OCI-LY1 (cell line): Measurements from ENCODE around the gene SH3GL2.

Experiments used
- H2AFZ ChIP-seq: fragments of 200-600 bp; sonication (generic), shearing (Covaris generic); 2 replicates; pipeline ENCODE4 v1.6.0; 2014; ENCODE audit warnings: antibody characterized with exemption, mild to moderate bottlenecking, low read length
- H3F3A ChIP-seq: fragments of 200-600 bp; sonication (generic), shearing (Covaris generic); 2 replicates; pipeline ENCODE4 v1.6.0; 2014; ENCODE audit warnings: mild to moderate bottlenecking, antibody characterized with exemption, low read length, moderate library complexity; ENCODE audit not compliant: insufficient read depth
- H3K27ac ChIP-seq: fragments of 200-600 bp; sonication (generic); 2 replicates; pipeline ENCODE4 v1.5.1; 2014; ENCODE audit warnings: low read length, mixed run types, mild to moderate bottlenecking, low read depth; ENCODE audit not compliant: poor library complexity, severe bottlenecking
- H3K27me3 ChIP-seq: fragments of 200-600 bp; sonication (generic); 2 replicates; pipeline ENCODE4 v1.6.0; 2014; ENCODE audit warnings: antibody characterized with exemption, mild to moderate bottlenecking, low read length, moderate library complexity; ENCODE audit not compliant: insufficient read depth
- H3K36me3 ChIP-seq: fragments of 200-600 bp; sonication (generic); 2 replicates; pipeline ENCODE4 v1.6.1; 2014; ENCODE audit warnings: mild to moderate bottlenecking, antibody characterized with exemption, low read length, moderate library complexity, mixed read lengths; ENCODE audit not compliant: insufficient read depth
- H3K4me1 ChIP-seq: fragments of 200-600 bp; sonication (generic); 2 replicates; pipeline ENCODE4 v1.5.1; 2014; ENCODE audit warnings: mild to moderate bottlenecking, low read length, moderate library complexity; ENCODE audit not compliant: insufficient read depth, severe bottlenecking
- H3K4me2 ChIP-seq: fragments of 200-600 bp; sonication (generic), shearing (Covaris generic); 2 replicates; pipeline ENCODE4 v1.6.1; 2014; ENCODE audit warnings: low read length
- H3K4me3 ChIP-seq: fragments of 200-600 bp; sonication (generic); 2 replicates; pipeline ENCODE4 v1.5.1; 2014; ENCODE audit warnings: low read length, low read depth, mild to moderate bottlenecking, mixed read lengths; ENCODE audit not compliant: poor library complexity, severe bottlenecking
- H3K79me2 ChIP-seq: fragments of 200-600 bp; shearing (Covaris generic); 2 replicates; pipeline ENCODE4 v1.6.1; 2016; ENCODE audit warnings: mixed run types, low read length, mixed read lengths; ENCODE audit not compliant: insufficient read depth
- H3K9ac ChIP-seq: fragments of 200-600 bp; sonication (generic), shearing (Covaris generic); 2 replicates; pipeline ENCODE4 v1.6.1; 2014; ENCODE audit warnings: mild to moderate bottlenecking, low read length, mixed read lengths
- H3K9me2 ChIP-seq: fragments of 200-600 bp; sonication (generic), shearing (Covaris generic); 2 replicates; pipeline ENCODE4 v1.6.1; 2014; ENCODE audit warnings: low read depth, mild to moderate bottlenecking, low read length, mixed read lengths
- H3K9me3 ChIP-seq: fragments of 200-600 bp; shearing (Covaris generic); 2 replicates; pipeline ENCODE4 v1.6.1; 2014; ENCODE audit warnings: low read length, mixed read lengths
- H4K20me1 ChIP-seq: fragments of 200-600 bp; sonication (generic), shearing (Covaris generic); 2 replicates; pipeline ENCODE4 v1.6.0; 2016; ENCODE audit warnings: mild to moderate bottlenecking, low read length; ENCODE audit not compliant: insufficient read depth
- EZH2 ChIP-seq: fragments of 200-600 bp; sonication (generic), shearing (Covaris generic); IDR thresholded peaks from 2 replicates; pipeline ENCODE4 v1.8.0; 2017; ENCODE audit warnings: borderline replicate concordance, mixed run types, mild to moderate bottlenecking, antibody characterized with exemption, low read length, moderate library complexity, mixed read lengths
- TF ChIP-seq, protein P1 (sequence below): fragments of 200-600 bp; sonication (generic), shearing (Covaris generic); IDR thresholded peaks from 2 replicates; pipeline ENCODE4 v1.5.1; 2017; ENCODE audit warnings: mild to moderate bottlenecking, antibody characterized with exemption, low read length, moderate library complexity, mixed read lengths

The SH3GL2 gene

DNA sequence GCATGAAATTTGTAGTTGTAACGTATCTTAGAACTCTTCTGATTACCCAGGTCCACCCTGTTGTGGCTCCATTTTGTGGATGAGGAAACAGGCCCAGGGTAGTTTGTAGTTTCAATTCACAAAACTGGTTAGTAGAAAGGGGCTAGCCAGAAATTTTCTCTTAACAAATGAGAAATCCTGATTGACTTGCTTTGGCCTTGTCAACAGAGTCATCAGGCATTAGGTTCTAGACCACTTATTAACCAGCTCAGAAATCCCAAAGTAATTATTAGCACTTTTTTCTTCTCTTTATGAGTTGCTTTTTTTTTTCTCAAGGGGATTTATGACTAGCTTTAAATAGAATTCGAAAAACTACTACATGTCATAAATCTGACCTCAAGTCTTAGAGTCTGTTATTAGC lies 160.2 kb downstream of the SH3GL2 start:
- Histone ChIP-seq H3K9ac (no peak overlapping the region), H3K4me2 (no peak overlapping the region), H3K4me3 (no peak overlapping the region), H4K20me1 (no peaks in the 10 kb centered on the region), H3K27ac (no peak overlapping the region), H3K9me2 (no peaks in the 10 kb centered on the region), H3K27me3 (no peaks in the 10 kb centered on the region), H3K4me1 (no peaks in the 10 kb centered on the region), H2AFZ (no peak overlapping the region), H3K36me3 (no peaks in the 10 kb centered on the region), H3K79me2 (no peaks in the 10 kb centered on the region), H3K9me3 (no peaks in the 10 kb centered on the region), H3F3A (no peaks in the 10 kb centered on the region)
- TF ChIP-seq, protein P1, sequence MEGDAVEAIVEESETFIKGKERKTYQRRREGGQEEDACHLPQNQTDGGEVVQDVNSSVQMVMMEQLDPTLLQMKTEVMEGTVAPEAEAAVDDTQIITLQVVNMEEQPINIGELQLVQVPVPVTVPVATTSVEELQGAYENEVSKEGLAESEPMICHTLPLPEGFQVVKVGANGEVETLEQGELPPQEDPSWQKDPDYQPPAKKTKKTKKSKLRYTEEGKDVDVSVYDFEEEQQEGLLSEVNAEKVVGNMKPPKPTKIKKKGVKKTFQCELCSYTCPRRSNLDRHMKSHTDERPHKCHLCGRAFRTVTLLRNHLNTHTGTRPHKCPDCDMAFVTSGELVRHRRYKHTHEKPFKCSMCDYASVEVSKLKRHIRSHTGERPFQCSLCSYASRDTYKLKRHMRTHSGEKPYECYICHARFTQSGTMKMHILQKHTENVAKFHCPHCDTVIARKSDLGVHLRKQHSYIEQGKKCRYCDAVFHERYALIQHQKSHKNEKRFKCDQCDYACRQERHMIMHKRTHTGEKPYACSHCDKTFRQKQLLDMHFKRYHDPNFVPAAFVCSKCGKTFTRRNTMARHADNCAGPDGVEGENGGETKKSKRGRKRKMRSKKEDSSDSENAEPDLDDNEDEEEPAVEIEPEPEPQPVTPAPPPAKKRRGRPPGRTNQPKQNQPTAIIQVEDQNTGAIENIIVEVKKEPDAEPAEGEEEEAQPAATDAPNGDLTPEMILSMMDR: no peak
- no peak for TF ChIP-seq EZH2

DNA sequence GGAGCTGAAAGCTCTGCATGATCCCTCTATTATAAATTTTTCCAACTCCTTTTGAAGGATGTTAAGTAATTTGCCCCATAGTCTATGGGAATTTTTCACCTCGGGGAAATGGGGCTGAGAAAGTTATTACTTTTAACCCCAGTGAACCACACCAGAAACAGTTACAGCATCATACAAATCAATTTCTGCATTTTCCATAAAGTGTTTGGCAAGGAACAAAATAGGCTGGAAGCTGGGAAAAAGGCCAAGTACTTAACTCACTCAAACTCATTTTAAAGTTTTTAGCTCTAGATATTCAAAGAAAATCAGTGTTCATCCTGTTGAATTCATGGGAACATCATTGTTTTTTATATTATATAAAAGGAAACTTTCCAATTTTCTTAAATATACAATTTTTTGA lies 160.9 kb downstream of the SH3GL2 start:
- H3K4me2 ChIP-seq: no peak overlapping the region
- H2AFZ ChIP-seq: no peak overlapping the region
- H3K36me3 ChIP-seq: no peaks in the 10 kb centered on the region
- no peaks in the 10 kb centered on the region for H4K20me1 ChIP-seq
- H3K27ac ChIP-seq: no peak overlapping the region
- no peaks in the 10 kb centered on the region for H3K79me2 ChIP-seq
- no peak overlapping the region for H3K4me3 ChIP-seq
- no peak overlapping the region for H3K9ac ChIP-seq
- H3K9me2 ChIP-seq: no peaks in the 10 kb centered on the region
- H3K9me3 ChIP-seq: no peaks in the 10 kb centered on the region
- no peaks in the 10 kb centered on the region for H3F3A ChIP-seq
- H3K27me3 ChIP-seq: no peaks in the 10 kb centered on the region
- no peak for TF ChIP-seq EZH2
- TF ChIP-seq, protein P1: no peak
- H3K4me1 ChIP-seq: no peaks in the 10 kb centered on the region

DNA sequence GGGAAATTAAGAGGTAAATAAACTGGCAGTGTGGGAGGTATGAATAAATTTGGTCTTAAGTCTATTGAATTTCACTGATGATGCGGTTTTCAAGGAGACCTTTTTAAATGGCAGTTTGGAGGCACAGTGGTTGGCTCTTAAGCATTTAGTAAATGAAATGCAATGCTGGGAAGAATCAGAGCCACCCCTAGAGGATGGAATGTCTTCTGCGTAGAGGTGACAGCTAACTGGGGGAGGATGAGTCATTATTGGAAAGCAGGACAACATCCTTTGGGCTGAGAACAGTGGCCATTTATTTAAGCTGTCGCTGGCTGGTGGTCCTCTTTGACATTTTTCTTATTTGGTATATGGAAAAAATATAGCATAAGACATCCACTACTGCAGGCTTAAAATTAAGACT lies 163.2 kb downstream of the SH3GL2 start:
- H3K4me1 ChIP-seq: no peaks in the 10 kb centered on the region
- H3K27me3 ChIP-seq: no peaks in the 10 kb centered on the region
- no peaks in the 10 kb centered on the region for H3K9me2 ChIP-seq
- H3F3A ChIP-seq: no peaks in the 10 kb centered on the region
- H3K79me2 ChIP-seq: no peaks in the 10 kb centered on the region
- H2AFZ ChIP-seq: no peak overlapping the region
- no peak overlapping the region for H3K4me2 ChIP-seq
- TF ChIP-seq, protein P1: no peak
- no peak for TF ChIP-seq EZH2
- H3K9me3 ChIP-seq: no peaks in the 10 kb centered on the region
- no peak overlapping the region for H3K4me3 ChIP-seq
- no peaks in the 10 kb centered on the region for H3K36me3 ChIP-seq
- H3K27ac ChIP-seq: no peak overlapping the region
- H4K20me1 ChIP-seq: no peaks in the 10 kb centered on the region
- H3K9ac ChIP-seq: no peak overlapping the region
